GM12891 (cell line): ENCODE data around the gene NADSYN1.

ENCODE experiments used
- PAX5 ChIP-seq: IDR thresholded peaks from 2 replicates; pipeline ENCODE4 v1.6.1; 2011; ENCODE audit warnings: low read length, moderate library complexity, mild to moderate bottlenecking; ENCODE audit not compliant: insufficient read depth, severe bottlenecking
- POLR2A ChIP-seq: IDR thresholded peaks from 2 replicates; pipeline ENCODE4 v1.6.1; 2011; ENCODE audit warnings: low read depth, low read length, control low read depth
- POLR2AphosphoS5 ChIP-seq: IDR thresholded peaks from 2 replicates; pipeline ENCODE4 v1.6.1; 2011; ENCODE audit warnings: low read depth, low read length, control low read depth
- POU2F2 ChIP-seq: IDR thresholded peaks from 2 replicates; pipeline ENCODE4 v1.6.1; 2011; ENCODE audit warnings: low read depth, mild to moderate bottlenecking, control low read depth, low read length, moderate library complexity
- SPI1 ChIP-seq: IDR thresholded peaks from 2 replicates; pipeline ENCODE4 v1.6.1; 2011; ENCODE audit warnings: low read depth, low read length, control low read depth
- TAF1 ChIP-seq: IDR thresholded peaks from 2 replicates; pipeline ENCODE4 v1.6.1; 2011; ENCODE audit warnings: low read depth, low read length, control low read depth

GRCh38 chr11:71491531-71491930 is 38.5 kb downstream of the NADSYN1 start:
- no peak for TF ChIP-seq SPI1
- TF ChIP-seq POLR2A: no peak
- TF ChIP-seq POLR2AphosphoS5: no peak
- TF ChIP-seq TAF1: no peak
- no peak for TF ChIP-seq PAX5
- TF ChIP-seq POU2F2: no peak
